Suppressor macrophage (primary cell): ENCODE results near the gene RAB9A.
"Not testable (repeated sequence)": the region's sequence is repeated elsewhere in the genome, so short reads cannot be mapped to it uniquely, and the experiment has no call there.

Experiments used
- DNase-seq, 4 experiments: peaks; one replicate each; pipeline ENCODE4 v3.0.0-alpha.2; 2020 to 2022

Gene RAB9A

DNA sequence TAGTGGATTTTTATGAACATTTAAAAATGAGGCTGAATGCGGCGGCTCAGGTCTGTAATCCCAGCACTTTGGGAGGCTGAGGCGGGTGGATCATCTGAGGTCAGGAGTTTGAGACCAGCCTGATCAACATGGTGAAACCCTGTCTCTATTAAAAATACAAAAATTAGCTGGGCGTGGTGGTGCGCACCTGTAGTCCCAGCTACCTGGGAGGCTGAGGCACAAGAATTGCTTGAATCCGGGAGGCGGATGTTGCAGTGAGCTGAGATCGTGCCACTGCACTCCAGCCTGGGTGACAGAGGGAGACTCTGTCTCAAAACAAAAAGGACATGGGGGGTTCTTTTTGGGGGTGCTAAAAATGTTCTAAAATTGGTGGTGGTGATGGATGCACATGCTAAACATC, 19.2 kb upstream of the RAB9A start:
- not testable (repeated sequence) for DNase-seq

DNA sequence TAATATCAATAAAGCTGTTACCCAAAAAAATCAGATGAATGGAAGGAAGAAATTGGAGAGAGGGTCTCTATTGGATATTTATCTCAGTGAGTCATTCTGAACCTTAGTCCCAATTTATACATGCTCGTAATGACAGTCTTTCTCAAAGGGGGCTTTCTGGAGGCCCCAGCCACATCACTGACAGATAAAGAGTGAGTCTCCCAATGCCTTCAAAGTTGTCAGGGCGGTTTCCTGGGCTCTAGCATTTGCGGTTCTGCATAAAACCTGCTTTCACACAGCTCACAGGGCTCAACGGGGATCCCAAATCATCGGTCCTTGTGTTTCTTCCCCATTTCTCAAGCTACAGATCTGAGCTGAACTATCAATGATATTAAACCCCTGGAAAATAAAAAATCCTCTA, 18.7 kb upstream of the RAB9A start:
- DNase-seq, result no peak

DNA sequence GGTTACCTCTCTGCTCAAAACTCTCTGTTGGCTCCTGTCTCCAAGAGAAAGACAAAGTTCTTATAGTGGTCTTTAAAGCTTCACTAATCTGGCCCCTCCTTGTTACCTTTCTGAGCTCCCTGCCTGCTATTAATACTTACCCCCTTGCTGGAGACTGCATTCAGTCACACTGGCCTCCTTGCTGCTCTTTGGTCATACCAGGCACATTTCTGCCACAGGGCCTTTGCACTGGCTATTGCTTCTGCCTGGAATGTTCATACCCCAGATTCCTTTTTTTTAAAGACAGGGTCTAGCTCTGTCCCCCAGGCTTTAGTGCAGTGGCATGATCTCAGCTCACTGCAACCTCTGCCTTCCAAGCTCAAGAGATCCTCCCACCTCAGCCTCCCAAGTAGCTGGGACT, 15.9 kb upstream of the RAB9A start:
- DNase-seq, result no peak

DNA sequence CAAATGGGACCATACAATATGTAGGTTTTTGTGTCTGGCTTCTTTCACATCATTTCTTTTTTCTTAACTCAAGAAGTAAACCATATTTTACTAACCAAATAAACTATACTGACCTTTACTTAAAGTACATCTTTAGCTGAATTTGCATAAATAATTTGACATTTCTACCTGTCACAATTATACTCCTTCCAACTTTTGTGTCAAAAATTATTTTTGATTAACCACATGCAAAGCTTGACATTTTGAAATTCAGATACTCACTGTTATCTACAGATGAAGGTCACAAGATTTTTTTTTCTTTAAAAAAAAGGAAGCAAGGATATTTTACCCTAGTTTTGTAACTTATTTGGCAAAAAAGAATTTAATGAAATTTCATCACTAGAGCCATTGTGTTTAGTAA, 12.0 kb upstream of the RAB9A start:
- DNase-seq, result peak in 2 of 4 experiments; percentile 9 to 37

DNA sequence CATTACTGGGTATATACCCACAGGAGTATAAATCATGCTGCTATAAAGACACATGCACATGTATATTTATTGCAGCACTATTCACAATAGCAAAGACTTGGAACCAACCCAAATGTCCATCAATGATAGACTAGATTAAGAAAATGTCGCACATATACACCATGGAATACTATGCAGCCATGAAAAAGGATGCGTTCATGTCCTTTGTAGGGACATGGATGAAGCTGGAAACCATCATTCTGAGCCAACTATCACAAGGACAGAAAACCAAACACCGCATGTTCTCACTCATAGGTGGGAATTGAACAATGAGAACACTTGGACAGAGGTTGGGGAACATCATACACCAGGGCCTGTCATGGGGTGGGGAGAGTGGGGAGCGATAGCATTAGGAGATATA, 9.2 kb upstream of the RAB9A start:
- DNase-seq, result not testable (repeated sequence)

DNA sequence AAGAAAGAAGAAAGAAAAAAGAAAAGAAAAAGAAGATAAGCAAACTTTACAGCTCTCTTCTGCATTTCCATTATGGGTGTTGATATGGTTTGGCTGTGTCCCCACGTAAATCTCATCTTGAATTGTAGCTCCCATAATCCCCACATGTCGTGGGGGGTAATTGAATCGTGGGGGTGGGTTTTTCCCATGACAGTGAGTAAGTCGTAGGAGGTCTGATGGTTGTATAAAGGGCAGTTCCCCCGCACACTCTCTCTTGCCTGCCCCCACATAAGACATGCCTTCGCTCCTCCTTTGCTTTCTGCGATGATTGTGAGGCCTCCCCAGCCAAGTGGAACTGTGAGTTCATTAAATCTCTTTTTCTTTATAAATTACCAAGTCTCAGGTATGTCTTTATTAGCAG, 7.3 kb upstream of the RAB9A start:
- no peak for DNase-seq

DNA sequence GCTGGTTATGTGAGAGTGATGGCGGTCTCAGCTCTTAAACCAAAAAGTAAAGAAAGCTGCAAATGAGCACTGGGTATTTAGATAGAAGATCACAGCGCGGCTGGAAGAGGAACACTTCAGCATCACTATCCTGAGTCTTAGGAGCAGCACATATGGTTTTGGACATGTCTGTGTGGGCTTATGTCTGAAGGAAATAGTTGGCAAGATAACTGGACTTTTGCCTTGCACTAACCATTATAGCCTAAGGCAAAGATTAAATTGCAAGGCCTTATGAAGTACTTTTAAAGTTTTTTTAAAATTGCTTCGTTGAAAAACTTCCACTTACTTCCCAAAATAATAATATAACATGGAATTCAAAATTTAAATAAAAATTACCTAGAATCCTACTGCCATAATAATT, 4.6 kb upstream of the RAB9A start:
- DNase-seq, result no peak

DNA sequence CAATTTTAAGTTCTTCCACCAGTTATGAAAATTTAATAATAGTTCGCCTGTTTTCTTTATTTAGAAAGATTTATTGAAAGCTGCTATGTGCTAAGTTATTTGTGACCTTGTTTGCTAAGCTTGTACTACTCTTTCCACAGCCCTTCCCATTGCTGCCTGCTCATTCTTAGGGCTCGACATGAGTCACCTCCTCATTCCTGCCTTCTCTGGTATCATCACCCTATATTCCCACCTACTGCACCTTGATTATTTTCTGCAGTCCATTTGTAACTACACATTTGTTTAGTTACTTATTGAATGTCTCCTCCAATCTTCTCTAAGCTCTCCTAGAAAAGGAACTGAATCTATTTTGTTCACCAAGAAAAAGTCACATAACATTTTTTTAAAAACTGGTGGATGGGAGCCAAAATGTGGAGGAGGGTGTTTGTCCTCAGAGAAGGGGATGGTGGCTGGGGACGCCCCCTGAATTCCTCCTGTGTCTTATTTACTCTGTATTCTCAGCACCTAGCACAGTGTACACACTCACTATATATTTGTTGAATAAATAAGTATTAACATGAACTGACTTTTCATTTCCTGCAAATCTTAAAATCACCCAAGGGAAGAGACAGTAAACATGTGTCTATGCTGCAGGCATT, 3.7 kb upstream of the RAB9A start:
- DNase-seq, result peak in 2 of 4 experiments; percentile 7 to 28

DNA sequence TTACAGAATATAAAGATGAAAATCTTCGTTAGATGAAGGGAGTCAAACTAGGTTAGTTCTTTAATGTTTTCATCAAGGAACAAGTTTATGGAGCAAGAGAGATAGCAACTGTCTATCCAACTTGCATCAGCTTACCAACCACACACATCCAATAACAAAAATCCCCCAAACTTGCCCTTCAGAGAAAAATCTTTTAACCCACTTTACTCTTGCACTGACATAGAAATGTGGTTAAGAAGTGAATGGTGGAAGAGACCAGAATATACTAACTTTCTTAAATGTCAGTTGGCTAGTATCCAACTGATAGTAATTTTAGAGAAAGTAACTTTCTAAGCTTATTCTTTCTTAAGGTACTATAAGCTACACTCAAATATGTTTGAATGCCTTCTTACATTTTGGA, 1.7 kb upstream of the RAB9A start:
- DNase-seq, result no peak

DNA sequence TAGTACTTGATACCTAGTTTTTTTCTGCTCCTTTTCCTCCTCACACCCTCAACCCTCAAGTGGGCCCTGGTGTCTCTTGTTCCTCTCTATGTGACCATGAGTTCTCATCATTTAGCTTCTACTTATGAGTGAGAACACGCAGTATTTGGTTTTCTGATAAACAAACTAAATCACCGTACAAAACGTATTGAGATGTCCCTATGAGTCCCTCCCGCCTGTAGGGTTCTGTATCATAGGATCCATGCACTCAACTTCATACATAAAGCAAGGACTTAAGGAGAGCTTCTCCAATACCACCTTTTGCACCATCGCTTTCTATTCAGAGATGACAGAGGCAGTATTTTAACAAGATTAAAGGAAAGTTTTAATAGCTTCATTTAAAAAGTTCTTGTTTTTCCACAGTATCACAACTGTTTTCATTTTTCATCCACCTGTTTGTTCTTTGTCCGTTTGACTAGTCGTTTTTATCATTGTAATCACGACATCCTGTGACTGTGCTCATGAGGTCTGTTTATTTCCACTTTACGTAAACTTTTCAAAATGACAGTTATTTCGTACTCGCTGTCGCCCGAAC, 457 bp upstream of the RAB9A start:
- DNase-seq, result no peak

DNA sequence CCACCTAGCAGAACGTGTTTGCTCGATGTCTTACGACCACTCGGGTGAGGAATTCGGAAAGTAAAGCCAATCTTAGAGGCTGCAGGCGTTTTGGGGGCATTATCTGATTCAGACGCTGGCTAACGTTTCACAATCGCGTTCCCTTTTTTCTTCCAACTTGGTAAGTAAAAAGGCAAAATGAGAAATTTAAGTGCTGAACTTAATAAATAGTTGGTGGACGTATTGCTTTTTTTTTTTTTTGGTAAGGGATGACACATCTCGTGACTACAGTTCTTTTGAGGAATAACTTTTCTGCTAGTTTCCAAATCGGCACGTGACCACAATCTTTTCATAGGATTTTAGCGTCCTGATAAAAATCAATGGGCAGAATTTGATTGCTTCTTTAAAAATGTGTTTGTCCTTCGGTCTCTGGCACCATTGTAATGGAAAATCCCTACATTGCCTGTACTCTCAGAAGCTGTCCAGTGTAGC, 848 bp downstream of the RAB9A start:
- DNase-seq, result peak; percentile 22 to 59 (median 37)

DNA sequence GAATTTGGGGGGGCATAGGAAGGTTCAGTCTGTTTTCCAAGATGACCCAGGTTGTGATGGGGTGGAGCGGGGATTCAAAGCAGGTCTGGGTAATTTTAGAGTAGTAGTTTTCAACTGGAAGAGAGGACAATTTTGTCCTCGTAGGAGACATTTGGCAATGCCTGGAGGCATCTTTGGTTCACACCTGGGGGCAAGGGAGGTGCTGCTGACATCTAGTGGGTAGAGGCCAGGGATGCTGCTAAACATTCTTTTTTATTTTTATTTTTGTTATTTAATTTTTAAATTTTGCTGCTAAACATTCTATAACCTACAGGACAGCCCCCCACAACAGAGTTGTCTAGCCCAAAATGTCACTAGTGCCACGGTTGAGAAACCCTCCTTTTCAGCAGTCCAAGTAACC, 1.9 kb downstream of the RAB9A start:
- no peak for DNase-seq

DNA sequence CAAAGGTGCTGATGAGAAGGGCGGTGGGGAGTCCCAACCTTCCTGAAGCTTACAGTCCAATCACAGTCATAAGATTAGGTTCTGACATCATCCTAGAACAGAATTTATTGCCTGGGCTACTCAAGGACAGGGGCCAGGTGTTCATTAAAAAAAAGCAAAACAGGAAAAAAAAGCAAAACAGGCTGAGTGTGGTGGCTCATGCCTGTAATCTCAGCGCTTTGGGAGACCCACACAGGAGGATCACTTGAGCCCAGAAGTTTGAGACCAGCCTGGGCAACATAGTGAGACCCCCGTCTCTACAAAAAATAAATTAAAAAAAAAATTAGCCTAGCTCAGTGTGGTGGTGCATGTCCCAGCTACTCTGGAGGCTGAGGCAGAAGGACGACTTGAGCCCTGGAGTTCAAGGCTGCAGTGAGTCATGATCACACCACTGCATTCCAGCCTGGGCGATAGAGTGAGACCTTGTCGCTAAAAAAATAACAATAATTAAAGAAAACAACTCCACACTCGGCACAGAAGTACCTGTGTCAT, 3.0 kb downstream of the RAB9A start:
- DNase-seq, result no peak

DNA sequence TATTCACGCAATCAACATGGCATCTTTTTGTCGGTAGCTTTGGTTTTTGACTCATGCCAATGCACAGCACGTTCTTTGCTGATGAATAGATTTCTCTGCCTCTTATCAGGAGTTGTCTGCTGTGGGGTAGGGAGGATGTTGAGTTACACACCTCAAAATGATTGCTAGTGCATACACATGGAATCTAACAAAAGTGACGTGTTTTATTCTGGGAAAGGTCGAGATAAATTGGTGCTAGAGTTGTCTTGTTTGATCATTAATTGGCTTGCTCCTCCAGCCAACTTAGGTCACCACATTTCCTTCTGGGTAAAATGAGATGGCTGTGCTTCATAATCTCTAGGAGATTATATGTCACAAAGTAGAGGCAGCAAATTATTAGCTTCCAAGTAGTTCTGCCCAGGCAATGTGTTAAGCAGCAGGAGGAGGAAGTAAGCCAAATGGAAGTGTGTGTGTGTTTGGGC, 3.9 kb downstream of the RAB9A start:
- DNase-seq, result no peak

DNA sequence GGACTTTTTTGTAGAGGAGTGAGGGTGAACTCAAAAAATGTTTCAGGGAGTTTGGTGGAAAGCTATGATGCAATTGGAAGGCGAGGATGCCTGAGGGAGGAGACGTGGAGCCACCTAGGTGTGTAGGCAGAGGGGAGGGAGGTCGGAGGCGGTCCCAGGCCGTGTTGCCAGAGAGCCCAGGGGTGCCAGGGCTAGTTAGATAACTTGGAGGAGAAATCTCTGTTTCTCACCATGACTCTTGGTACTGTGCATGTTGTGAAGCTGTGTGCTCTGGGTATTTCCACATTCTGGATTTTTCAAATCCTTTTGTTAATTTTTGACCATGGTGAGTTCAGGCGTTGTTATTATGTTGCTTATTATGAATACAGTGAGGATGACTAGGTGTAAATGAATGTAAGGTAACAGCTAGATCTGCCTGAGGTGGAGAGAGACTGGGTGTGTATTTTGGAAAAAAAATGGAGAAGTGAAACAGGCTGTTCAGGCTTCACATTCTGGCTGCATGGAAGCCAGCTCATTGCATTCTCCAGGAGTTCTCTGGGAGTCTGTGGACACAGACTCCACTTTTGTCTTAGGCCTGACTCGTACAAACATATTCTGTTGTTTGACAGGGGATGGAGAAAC, 4.5 kb downstream of the RAB9A start:
- DNase-seq, result peak; percentile 13 to 32 (median 26)

DNA sequence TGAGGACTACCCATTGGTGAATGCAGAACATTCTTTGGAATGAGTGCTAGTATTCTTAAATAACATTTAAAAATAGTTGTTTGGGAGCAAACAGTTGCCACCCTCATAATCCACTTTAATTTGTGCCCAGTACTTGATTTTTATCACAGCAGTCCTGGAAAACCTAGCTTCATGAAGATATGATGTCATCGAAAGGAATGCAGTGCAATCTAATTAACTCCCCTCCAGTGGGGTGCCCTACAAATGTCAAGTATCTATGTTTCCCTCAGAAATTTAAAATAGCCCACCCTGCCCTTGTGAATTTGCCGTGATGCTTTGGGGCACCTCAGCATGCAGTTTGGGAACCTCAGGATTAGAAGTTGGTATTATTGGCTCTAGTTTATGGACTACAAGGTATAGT, 5.4 kb downstream of the RAB9A start:
- no peak for DNase-seq

DNA sequence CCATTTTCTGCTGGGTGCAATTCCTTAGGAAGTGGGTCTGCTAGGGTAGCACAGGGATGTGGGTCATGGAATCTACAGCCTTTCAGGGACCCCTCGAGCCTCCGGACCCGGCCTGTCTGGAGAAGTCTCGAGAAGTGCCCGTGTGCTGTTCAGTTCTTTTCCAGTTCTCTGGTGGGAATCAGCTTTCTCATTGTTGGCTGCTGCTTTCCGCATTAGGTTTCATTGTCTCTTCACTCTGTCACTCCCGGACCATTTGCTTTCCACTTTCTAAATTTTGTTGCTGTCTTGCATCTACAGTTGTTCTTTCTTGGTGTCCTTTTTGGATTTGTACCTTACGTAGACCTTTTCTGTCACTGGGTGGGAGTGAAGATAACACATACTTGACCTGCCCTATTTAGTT, 6.1 kb downstream of the RAB9A start:
- no peak for DNase-seq

DNA sequence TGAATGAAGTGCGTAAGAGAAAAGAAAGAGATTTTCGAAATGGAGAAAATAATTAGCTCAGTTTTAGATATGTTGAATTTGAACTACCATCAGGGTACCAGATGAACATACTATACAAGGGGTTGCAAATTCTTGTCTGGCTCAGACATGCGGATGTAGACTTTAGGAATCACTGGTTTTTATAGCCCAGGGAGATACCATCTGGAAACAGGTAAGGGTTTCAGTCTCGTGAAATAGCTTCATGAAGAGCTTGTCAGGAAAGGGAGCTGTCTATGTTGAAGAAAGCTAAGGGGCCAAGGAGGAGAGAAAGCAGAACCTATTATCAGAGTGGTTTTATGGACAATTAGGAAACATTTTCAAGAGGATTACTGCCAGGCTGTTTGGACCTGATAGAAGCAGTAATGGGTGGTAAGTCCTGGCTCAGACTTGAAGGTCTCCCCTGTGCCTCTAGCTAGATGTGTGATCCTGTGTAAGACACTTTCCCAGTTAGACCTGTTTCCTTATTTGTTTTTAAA, 6.7 kb downstream of the RAB9A start:
- no peak for DNase-seq

DNA sequence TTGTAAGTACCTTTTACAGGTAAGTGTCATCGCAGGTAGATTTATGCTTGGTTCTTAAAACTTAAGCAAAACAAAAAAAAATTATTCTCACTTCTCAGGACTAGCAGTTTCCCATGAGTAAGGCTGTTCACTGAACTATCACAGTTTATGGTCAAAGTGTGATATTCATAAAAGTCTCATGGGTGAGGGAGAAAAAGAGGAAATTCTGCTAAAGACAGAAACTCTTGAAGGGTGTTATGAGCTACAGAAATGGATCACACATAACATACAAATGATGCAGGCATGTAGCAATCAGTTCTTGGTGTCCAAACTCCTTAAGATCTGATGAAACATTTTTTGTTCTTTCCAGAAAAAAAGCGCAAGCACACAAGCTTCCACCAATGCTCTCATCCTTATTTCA, 8.5 kb downstream of the RAB9A start:
- peak in 3 of 4 experiments; percentile 35 to 75 (median 58) for DNase-seq

DNA sequence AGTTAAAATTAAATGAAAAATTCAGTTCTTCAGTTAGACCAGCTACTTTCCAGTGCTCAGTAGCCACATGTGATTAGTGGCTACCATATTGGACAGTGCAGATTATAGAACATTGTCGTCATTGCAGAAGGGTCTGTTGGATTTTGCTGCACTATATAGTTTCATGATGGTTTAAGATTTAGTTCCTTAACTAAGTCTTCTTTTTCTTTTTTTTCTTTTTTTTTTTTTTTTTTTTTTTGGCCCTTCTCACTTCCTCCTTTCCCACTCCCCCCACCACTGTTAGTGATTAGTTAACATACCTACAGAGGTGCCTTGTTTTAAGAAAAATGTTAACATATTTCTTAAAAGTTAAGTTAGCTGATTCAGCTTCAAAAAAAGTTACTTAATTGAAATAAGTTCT, 9.0 kb downstream of the RAB9A start:
- DNase-seq, result peak in 1 of 4 experiments; percentile 8

DNA sequence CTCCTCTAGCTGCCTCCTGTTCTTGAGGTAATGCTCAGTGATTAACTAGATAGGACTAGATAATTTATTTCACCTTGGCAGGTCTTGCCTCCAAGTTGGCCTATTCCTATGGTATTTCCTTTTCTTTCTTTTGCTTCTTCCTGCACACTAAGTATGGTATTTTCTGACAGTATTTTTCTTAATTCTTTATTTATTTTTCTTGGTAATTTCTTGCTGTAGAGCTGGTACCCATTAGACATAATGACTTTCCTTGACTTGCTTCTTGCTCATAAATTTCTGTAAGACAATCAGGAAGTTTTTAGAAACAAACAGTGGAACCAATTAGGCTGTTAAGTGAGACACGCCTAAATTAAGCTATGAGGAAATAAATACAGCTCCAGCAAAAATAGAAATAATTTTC, 9.5 kb downstream of the RAB9A start:
- no peak for DNase-seq

DNA sequence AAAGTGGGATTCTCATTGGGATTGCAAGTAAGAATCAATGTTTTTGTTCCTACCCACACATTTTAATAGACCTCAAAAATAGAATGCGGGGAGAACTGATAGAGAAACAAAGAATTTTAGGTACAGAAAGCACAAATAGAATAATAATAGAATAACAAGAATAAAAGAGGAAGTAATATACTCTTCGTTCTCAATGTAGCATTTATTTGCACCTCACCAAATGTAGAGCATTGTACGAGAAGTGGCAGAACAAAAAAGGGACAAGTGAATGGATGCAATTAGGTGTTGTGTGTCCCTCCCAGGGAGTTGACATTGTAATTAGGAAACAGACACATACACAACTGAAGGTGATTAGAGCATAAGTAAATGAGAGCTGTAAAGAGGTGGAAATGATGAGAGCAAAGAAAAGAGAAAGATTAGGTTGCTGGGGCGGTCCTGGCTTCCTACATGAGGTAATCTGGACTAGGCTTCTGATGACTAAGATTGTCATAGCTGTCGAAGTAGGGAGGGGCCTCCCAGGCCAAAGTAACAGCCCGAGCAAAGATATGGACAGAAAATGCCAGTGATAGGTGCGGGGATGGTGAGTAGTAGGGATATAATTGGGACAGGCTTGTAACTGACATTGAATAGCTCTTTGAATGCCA, 10.4 kb downstream of the RAB9A start:
- peak in 2 of 4 experiments; percentile 25 to 32 for DNase-seq

DNA sequence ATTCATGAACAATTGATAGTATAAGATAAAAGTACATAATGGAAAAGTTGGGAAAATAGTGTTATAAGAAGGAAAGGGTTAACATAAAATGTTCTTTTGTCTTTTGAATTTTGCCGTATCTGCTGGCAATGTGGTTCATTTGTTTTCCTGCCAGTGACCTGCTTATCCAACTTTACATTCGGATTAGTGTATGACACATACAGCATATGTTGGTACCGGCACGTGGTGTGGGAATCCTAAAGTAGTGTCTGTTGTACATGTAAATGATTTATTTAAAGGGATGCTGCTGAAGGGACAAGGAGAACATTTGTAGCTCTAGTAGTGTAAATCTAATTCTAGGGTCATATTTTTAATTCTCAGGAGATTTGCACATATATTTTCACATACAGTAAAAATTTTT, 11.5 kb downstream of the RAB9A start:
- DNase-seq, result no peak
